AG04450 (cell line): Measurements from ENCODE around the gene S100A5. TPM values are rescaled to one million over a fixed set of nuclear protein-coding genes. Genes with fewer than 3 reads are reported as not detected.
"Not testable (repeated sequence)": the region's sequence is repeated elsewhere in the genome, so short reads cannot be mapped to it uniquely, and the experiment has no call there.

Experiments
- CTCF ChIA-PET: fragments of 300-600, 350-600 bp; formaldehyde crosslinking; extraction: SDS; loops from one replicate; lab custom pipeline; 2022; ENCODE audit warnings: antibody characterized with exemption, inconsistent platforms; lab: Charles Lee
- POLR2A ChIA-PET: fragments of 350-600 bp; formaldehyde crosslinking; extraction: SDS; loops from one replicate; lab custom pipeline; 2021; ENCODE audit warnings: antibody characterized with exemption, inconsistent platforms; lab: Yijun Ruan, JAX
- DNase-seq: peaks from one replicate; pipeline ENCODE4 v3.0.0-alpha.2; 2011; ENCODE audit warnings: low read depth, low spot score
- H3K27ac ChIP-seq: one replicate; pipeline ENCODE4 v1.5.1; 2012; ENCODE audit warnings: low read depth, low read length, control low read depth
- H3K27me3 ChIP-seq: one replicate; pipeline ENCODE4 v1.6.0; 2012; ENCODE audit warnings: low read length; ENCODE audit not compliant: control insufficient read depth, insufficient read depth
- H3K4me3 ChIP-seq: 2 replicates; pipeline ENCODE4 v1.5.1; 2011; ENCODE audit warnings: mild to moderate bottlenecking, low read depth, low read length, control low read depth
- H3K9me3 ChIP-seq: 2 replicates; pipeline ENCODE4 v1.5.1; 2012; ENCODE audit warnings: low read length; ENCODE audit not compliant: control insufficient read depth, insufficient read depth
- polyA plus RNA-seq: library from polyadenylated mRNA; depleted of rRNA; stranded (reverse); fragments of >200 nt; gene quantifications from 2 replicates; pipeline ENCODE4 v1.2.3, GENCODE V29; 2011
- TF ChIP-seq, protein P1 (sequence below): IDR thresholded peaks from 2 replicates; pipeline ENCODE4 v1.5.1; 2011; ENCODE audit warnings: low read depth, low read length, control low read depth, inconsistent platforms

Gene S100A5
- polyA plus RNA-seq, 1 experiment = 0.42 TPM

DNA sequence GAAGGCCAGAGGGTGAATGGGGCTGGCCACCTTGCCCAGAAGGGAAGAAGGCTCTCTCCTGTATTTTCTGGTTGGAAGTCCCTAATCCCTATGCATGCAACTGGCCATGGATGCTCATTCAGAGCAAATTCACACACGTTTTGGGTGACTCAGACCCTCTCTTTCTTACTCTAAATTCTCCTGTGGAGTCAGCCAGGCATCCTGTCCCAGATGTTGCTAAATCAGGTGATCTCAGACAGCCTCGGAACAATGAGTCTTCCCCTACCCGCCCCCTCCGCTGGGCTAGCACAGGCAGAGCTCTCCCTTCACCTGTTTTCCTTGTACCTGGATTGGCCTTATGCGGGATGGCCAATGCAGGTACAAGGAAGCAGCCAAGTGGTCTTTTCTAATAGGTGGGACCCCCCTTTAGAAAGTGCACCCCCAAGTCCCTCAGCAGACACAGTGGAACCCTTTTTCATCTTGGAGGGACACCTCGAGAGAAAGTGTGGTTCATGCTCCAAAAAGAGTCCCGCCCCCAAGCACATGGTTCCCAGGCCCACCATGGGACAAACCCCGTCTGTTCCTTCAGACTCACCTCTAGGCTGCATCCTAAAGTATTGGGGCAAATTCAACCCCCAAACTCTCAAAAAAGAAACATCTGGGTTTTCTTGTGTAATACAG lies 13.6 kb downstream of the S100A5 start:
- no peaks in the 10 kb centered on the region for H3K27me3 ChIP-seq
- H3K9me3 ChIP-seq = no peaks in the 10 kb centered on the region
- TF ChIP-seq, protein P1, sequence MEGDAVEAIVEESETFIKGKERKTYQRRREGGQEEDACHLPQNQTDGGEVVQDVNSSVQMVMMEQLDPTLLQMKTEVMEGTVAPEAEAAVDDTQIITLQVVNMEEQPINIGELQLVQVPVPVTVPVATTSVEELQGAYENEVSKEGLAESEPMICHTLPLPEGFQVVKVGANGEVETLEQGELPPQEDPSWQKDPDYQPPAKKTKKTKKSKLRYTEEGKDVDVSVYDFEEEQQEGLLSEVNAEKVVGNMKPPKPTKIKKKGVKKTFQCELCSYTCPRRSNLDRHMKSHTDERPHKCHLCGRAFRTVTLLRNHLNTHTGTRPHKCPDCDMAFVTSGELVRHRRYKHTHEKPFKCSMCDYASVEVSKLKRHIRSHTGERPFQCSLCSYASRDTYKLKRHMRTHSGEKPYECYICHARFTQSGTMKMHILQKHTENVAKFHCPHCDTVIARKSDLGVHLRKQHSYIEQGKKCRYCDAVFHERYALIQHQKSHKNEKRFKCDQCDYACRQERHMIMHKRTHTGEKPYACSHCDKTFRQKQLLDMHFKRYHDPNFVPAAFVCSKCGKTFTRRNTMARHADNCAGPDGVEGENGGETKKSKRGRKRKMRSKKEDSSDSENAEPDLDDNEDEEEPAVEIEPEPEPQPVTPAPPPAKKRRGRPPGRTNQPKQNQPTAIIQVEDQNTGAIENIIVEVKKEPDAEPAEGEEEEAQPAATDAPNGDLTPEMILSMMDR = no peak
- H3K4me3 ChIP-seq = no peak overlapping the region
- ChIA-PET CTCF (interaction anchor here (0.5 to 3.5 kb wide), 5 partner anchors 16 to 113 kb away, joined by 3 to 27 read pairs (median 7); no protein-coding TSS in a partner anchor), POLR2A (no interaction called here)
- DNase-seq = no peak
- no peak overlapping the region for H3K27ac ChIP-seq

DNA sequence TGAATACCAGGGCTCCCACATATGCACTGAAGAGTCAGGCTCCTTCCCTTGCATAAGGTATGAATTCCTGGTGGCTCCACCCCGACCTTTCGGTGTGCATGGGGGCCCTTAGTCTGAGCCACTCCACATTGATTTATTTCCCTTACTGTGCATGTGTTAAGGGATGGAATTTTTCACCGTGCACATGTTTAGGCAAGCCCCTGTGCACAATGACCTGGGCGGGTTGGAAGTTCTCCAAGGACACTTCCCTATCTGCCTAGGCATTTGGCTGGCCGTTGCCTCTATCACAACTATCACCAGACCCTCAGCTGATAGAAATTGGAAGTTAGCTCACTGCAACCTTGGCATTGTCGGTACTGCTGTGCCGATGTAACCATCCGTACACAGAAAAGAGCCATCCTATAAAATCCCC lies 14.6 kb downstream of the S100A5 start:
- TF ChIP-seq, protein P1 = no peak
- DNase-seq = no peak
- POLR2A ChIA-PET = no interaction called here
- H3K27ac ChIP-seq = no peak overlapping the region
- H3K9me3 ChIP-seq = no peaks in the 10 kb centered on the region
- no peaks in the 10 kb centered on the region for H3K27me3 ChIP-seq
- CTCF ChIA-PET = interaction anchor here (1.0 to 3.5 kb wide), 5 partner anchors 15 to 174 kb away, joined by 5 to 27 read pairs (median 9); no protein-coding TSS in a partner anchor
- no peak overlapping the region for H3K4me3 ChIP-seq

DNA sequence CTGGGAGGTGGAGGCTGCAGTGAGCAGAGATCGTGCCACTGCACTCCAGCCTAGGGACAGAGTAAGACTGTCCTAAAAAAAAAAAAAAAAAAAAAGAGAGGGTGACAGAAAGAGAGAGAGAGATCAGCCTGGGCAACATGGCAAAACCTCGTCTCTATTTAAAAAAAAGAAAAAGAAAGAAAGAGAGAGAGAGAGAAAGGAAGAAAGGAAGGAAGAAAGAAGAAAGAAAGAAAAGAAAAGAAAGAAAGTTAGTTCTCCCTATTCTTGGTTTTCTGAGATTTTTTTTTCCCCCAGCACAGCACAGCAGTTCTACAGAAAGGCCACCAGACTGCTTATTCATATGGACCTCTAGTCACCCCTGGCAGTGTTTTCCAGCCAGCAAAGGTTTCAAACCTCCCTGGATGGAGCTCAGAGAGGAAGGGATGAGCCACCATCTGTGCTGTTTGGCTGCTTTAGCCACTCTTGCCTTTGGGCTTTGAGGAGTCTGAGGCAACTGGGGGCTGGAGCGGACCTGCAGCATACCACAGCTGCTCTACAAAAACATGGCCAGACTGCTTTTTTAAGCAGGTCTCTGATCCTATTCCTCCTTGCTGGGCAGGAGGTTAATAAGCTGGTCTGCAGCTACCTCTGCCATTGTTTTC lies 15.5 kb downstream of the S100A5 start:
- TF ChIP-seq, protein P1 = no peak
- H3K27me3 ChIP-seq = no peaks in the 10 kb centered on the region
- H3K9me3 ChIP-seq = no peaks in the 10 kb centered on the region
- DNase-seq = no peak
- no peak overlapping the region for H3K4me3 ChIP-seq
- no peak overlapping the region for H3K27ac ChIP-seq
- ChIA-PET CTCF (interaction anchor here (0.5 to 3.5 kb wide), 10 partner anchors 8 to 173 kb away, joined by 3 to 27 read pairs (median 6); no protein-coding TSS in a partner anchor), POLR2A (no interaction called here)

DNA sequence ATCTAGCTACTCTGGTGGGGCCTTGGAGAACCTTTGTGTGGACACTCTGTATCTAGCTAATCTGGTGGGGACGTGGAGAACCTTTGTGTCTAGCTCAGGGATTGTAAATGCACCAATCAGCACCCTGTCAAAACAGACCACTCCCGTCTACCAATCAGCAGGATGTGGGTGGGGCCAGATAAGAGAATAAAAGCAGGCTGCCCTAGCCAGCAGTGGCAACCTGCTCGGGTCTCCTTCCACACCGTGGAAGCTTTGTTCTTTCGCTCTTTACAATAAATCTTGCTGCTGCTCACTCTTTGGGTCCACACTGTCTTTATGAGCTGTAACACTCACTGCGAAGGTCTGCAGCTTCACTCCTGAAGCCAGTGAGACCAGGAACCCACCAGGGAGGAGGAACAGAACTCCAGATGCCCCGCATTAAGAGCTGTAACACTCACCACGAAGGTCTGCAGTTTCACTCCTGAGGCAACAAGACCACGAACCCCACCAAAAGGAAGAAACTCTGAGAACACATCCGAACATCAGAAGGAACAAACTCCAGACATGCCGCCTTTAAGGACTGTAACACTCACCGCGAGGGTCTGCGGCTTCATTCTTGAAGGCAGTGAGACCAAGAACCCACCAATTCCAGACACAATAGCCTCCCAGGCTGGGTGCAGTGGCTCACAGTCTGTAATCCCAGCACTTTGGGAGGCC lies 18.2 kb downstream of the S100A5 start:
- H3K9me3 ChIP-seq, DNase-seq, H3K27ac ChIP-seq, H3K27me3 ChIP-seq, H3K4me3 ChIP-seq, POLR2A ChIA-PET: not testable (repeated sequence)
- CTCF ChIA-PET = interaction anchor here (2.7 kb wide), 1 partner anchor 10 kb away, joined by 31 read pairs; no protein-coding TSS in a partner anchor

DNA sequence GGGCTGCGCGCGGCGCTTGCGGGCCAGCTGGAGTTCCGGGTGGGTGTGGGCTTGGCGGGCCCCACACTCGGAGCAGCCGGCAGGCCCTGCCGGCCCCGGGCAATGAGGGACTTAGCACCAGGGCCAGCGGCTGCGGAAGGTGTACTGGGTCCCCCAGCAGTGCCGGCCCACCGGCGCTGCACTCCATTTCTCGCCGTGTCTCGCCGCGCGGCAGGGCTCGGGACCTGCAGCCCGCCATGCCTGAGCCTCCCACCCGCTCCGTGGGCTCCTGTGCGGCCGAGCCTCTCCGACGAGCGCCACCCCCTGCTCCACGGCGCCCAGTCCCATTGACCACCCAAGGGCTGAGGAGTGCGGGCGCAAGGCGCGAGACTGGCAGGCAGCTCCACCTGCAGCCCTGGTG lies 18.9 kb downstream of the S100A5 start:
- POLR2A ChIA-PET, H3K27me3 ChIP-seq, DNase-seq, H3K27ac ChIP-seq, H3K9me3 ChIP-seq, H3K4me3 ChIP-seq: not testable (repeated sequence)
- CTCF ChIA-PET = interaction anchor here (1.3 to 2.7 kb wide), 5 partner anchors 11 to 71 kb away, joined by 3 to 31 read pairs (median 16); no protein-coding TSS in a partner anchor
